ENCODE results near the gene PRRT1B.

GRCh38 chr9:131565369-131565768, 20.0 kb downstream of the PRRT1B start:
- TF ChIP-seq, protein P1, sequence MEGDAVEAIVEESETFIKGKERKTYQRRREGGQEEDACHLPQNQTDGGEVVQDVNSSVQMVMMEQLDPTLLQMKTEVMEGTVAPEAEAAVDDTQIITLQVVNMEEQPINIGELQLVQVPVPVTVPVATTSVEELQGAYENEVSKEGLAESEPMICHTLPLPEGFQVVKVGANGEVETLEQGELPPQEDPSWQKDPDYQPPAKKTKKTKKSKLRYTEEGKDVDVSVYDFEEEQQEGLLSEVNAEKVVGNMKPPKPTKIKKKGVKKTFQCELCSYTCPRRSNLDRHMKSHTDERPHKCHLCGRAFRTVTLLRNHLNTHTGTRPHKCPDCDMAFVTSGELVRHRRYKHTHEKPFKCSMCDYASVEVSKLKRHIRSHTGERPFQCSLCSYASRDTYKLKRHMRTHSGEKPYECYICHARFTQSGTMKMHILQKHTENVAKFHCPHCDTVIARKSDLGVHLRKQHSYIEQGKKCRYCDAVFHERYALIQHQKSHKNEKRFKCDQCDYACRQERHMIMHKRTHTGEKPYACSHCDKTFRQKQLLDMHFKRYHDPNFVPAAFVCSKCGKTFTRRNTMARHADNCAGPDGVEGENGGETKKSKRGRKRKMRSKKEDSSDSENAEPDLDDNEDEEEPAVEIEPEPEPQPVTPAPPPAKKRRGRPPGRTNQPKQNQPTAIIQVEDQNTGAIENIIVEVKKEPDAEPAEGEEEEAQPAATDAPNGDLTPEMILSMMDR (IDR thresholded peaks at IDR 0.05) = no peak
- TF ChIP-seq POLR2A (IDR thresholded peaks at IDR 0.05) (no peak), EP300 (IDR thresholded peaks at IDR 0.05) (no peak)
